Measurements from ENCODE around the gene IHH.

IHH gene

DNA sequence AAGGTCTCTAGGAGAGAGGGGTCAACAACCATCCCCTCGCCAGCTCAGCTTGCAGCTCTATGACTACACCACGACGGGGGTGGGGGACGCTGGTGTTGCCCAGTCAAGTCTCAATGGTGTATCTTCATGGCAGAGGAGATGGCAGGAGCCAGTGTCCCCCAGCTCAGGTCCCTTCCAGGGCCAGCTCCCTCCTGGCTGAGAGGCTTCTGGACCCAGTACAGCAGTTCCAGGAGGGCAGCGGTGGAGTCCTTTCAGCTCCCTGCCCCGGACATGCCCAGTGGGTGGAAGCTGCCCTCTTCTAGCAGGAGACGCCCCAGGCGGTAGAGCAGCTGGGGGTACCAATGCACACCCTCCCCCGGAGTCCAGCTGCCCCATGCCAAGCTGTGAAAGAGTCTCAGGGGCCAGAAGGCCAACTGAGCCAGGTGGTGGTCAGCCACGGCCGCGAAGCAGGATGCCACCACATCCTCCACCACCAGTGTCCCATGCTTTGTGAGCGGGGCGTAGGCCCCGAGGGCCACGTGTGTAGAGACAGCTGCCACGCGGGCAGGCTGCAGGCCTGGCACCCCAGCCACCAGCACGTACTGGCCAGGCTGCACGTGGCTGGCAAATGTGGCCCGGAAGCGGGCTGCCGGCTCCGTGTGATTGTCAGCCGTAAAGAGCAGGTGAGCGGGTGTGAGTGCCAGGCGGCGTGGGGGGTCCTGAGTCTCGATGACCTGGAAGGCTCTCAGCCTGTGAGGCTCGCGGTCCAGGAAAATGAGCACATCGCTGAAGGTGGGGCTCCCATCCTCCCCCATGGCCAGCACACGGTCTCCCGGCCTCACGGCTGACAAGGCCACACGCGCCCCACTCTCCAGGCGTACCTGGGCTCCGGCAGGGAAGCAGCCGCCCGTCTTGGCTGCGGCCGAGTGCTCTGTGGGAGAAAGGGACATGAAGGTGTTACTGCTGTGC lies 5.5 kb downstream of the IHH start:
- in situ Hi-C loops (cut with HindIII; ENCODE audit: low pct_ligation_motif_present, low pct_unique_long_range_greater_than_20kb, low sequenced_read_pairs), result no loop called here
- no peak for DNase-seq

DNA sequence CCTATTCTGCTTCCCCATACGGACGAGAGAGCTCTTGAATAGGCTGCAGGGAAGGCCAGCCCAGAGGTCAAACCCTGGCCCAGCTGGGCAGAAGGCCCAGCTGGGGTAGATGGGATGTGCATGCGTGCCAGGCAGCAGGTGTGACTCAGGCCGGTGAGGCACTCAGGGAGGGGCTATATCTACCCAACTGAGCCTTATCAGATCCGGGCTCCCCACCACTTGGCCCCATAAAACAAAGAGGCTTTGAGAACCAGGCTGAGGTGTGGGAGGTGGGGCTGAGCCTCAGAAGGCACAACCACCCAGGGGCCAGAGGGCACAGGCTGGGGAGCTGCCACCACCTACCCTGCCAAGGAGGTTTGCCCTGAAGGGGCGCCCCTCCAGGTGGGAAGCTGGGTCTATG lies 11.4 kb downstream of the IHH start:
- in situ Hi-C loops (cut with HindIII; ENCODE audit: low pct_ligation_motif_present, low pct_unique_long_range_greater_than_20kb, low sequenced_read_pairs), result no loop called here
- no peak for DNase-seq

DNA sequence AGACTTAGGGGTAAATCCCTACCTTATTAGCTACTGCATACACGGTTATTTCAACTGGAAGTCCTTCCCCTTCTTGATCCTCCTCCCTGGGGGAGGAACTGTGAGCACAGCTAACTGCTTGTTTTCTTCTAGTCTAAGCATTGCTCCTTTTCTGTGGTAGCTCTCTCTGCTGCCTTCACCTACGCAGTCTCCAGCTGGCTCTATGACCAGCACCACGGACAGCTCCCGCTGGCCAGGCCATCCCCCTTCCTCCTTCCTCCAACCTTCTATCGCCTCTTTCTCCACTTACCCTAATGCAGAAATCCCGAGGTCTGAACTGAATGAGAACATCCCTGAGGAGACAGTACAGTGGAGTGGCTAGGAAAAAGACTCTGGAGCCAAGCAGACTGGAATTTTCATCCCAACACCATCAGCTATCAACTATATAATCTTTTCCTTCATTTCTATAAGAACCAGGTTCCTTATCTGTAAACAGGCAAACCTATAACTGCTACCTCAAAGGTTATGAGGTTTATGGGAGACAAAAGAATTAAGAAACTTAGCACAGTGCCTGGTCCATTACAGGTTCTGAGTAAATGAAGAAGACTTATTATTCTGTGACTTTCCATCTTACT lies 14.7 kb downstream of the IHH start:
- in situ Hi-C loops (cut with HindIII; ENCODE audit: low pct_ligation_motif_present, low pct_unique_long_range_greater_than_20kb, low sequenced_read_pairs), result no loop called here
- peak; percentile 60 for DNase-seq

DNA sequence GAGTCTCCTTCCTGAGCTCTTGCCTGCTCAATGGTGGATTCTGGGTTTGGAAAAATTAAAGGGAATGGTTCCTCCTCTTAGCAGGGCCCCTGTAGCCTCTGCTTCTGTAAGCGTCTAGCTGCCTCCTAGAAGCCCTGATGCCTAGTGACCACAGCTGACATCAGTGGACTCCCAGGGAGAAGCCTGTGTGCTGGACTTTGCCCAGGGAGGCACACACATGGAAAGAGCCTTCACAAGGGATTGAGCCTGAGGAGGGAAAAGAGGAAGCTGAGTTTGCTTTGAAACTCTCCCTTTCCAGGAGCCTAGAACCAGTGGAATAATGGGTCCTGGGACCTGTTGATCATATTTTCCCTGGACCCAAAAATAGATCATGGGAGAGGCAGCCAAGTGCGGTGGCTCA lies 18.0 kb downstream of the IHH start:
- in situ Hi-C loops (cut with HindIII; ENCODE audit: low pct_ligation_motif_present, low pct_unique_long_range_greater_than_20kb, low sequenced_read_pairs), result no loop called here
- no peak for DNase-seq

DNA sequence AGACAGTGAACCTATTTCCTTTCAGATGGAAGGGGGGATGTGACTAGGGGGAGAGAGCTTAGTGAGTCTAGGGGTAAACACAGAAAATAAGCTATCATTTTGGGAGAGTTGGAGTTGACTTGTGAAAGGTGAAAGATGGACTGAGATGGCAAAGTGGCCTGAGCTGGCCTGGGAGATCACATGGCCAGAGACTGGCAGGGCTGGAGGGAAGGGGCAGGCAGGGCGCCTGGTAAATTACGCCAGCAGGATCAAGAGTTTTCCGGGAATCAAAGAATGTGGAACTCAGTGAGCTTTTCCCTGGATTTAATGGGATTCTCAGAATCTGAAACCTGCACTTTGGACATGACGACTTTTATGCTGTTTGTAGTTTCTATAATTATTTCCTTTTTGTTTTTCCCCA lies 18.6 kb downstream of the IHH start:
- in situ Hi-C loops (cut with HindIII; ENCODE audit: low pct_ligation_motif_present, low pct_unique_long_range_greater_than_20kb, low sequenced_read_pairs), result no loop called here

DNA sequence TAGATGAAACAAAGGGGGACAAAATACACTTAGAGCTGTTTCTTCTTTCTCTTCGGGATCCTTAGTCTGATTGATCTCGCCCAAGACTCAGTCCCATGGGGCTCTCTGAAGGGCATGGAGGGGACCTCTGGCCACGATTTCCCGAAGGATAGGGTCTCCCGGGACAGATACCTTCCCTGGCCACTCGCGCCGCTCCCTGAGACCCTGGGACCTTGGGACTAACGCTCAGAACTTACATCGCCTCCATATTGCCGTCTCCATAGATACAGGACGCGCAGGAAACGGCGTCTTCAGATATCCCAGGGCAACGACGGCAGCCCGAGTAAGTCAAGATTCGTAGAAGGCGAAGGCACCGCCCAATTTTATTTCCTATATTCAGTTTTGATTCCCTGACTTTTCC lies 19.5 kb downstream of the IHH start, which contains the start of gene CFAP65:
CFAP65 (minus strand) TSS at position 265 of the 400 bp plus-strand sequence. CDS start 2,468 bp downstream, outside the sequence.
- peak; percentile 59 for DNase-seq
- in situ Hi-C loops (cut with HindIII; ENCODE audit: low pct_ligation_motif_present, low pct_unique_long_range_greater_than_20kb, low sequenced_read_pairs), result no loop called here

More for the DNA sequence above, 18.6 kb downstream of the IHH start:
- DNase-seq, result no peak

DNA sequence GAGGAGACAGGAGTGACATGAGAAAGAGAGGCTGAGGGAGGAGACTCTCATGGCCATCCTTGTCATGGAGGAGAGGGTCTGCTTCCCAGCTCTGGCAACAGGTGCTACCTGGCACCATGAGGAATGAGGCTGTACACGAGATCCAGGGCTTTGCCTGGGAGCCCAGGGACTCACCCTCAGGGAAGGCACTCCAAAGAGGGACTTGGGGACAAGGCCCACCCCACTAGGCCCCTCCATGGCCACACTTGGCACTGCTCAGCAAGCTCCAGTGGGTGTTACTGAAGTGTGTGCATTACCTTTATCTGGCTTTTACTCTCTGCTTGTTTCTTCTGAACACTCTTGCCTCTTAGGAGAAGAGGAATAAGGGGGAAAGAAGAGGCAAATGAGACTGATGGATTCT lies 22.1 kb downstream of the IHH start:
- in situ Hi-C loops (cut with HindIII; ENCODE audit: low pct_ligation_motif_present, low pct_unique_long_range_greater_than_20kb, low sequenced_read_pairs), result no loop called here
- no peak for DNase-seq

DNA sequence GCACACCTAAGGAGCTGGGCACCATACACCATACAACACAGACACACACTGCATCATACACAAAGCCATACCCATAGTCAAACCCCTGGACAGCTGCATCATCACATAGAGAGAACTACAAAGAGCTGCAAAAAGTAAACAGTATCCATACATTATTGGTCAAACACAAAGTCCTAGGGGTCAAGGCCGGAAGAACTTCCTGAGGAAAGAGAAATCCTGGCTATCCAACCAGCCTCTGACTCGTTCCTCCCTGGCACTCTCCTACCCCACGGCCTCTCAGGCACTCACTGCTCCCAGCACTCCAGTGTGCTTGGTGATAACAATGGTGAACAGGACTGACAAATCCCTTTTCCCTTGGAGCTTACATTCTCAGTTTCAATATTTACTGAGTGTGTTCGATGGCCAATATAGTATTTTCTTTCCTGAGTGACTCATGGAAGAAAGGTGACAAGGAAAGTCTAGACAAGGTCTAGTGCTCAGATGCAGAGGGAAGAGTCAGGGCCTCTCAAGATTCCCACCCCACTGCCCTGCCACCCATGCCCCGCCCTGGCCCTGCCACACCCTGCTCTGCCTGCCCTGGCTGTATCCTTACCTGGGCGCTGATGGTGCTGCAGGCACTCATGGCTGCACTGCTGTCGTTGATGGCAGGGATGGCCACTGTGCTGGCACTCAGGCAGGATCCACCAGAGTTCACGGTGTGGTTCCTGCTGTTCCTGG lies 22.8 kb downstream of the IHH start:
- in situ Hi-C loops (cut with HindIII; ENCODE audit: low pct_ligation_motif_present, low pct_unique_long_range_greater_than_20kb, low sequenced_read_pairs), result no loop called here
- DNase-seq, result no peak

DNA sequence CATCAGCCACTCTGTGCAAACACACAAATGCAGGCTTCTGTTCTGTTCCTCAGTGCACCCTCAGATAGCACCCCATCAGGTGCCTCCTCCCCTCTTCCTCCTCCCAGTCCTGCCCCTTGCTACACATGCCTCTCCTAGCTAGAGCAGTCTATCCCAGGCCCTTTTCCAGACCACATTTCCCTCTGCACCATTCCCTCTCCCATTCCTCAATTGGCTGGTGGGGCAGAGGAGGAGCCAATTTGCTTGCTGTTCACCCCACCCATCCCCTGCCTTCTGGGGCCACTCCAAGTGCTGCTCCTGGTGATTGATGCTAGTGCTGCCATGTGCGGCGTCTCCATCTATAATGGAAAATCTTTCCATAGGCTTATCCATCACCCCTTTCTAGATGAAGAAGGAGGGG lies 24.8 kb downstream of the IHH start:
- in situ Hi-C loops (cut with HindIII; ENCODE audit: low pct_ligation_motif_present, low pct_unique_long_range_greater_than_20kb, low sequenced_read_pairs), result no loop called here
- DNase-seq, result no peak

DNA sequence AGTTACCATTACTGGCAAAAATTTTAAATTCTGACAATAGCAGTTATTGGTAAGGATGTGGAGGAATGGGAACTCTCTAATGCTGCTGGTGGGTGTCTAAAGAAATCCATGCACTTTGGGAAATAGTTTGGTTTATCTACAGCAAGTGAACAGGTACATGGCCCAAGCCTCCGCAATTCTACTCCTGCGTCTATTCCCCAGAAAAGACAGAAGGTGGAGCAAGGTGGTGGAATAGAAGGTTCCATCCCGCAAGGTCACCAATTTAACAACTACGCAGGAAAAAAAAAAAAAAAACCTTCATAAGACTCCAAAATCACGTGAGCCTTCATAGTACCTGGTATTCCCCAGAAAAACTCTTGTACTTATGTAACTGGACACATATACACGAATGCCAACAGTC lies 25.9 kb downstream of the IHH start:
- in situ Hi-C loops (cut with HindIII; ENCODE audit: low pct_ligation_motif_present, low pct_unique_long_range_greater_than_20kb, low sequenced_read_pairs), result no loop called here
- DNase-seq, result no peak

DNA sequence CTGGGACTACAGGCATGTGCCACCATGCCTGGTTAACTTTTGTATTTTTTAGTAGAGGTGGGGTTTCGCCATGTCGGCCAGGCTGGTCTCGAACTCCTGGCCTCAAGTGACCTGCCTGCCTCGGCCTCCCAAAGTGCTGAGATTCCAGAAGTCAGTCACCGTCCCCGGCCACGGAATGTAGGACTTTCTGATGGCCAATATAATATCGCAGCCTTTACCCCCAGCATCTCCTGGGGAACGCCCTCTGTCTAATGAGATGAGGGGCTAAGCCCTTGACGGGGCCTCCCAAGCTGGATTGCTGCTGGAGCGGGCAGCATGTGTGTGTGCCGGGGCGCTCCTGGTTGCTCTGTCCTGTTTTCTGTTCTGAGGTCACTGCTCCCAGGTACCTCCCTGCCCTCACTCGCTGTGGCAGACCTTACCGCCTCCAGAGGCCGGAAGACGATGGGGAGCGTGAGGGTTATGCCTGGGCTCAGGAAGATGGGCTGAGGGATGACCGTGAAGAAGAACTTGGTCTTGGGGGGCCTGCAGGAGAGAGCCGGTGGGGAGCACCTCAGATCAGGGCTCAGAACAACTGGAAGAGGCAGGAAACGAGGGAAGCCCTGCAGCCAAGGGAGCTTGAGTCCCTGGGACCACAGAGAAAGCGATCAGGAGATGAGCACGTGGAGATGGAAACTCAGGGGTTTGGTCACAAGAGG lies 28.5 kb downstream of the IHH start:
- in situ Hi-C loops (cut with HindIII; ENCODE audit: low pct_ligation_motif_present, low pct_unique_long_range_greater_than_20kb, low sequenced_read_pairs), result no loop called here
- DNase-seq, result no peak

DNA sequence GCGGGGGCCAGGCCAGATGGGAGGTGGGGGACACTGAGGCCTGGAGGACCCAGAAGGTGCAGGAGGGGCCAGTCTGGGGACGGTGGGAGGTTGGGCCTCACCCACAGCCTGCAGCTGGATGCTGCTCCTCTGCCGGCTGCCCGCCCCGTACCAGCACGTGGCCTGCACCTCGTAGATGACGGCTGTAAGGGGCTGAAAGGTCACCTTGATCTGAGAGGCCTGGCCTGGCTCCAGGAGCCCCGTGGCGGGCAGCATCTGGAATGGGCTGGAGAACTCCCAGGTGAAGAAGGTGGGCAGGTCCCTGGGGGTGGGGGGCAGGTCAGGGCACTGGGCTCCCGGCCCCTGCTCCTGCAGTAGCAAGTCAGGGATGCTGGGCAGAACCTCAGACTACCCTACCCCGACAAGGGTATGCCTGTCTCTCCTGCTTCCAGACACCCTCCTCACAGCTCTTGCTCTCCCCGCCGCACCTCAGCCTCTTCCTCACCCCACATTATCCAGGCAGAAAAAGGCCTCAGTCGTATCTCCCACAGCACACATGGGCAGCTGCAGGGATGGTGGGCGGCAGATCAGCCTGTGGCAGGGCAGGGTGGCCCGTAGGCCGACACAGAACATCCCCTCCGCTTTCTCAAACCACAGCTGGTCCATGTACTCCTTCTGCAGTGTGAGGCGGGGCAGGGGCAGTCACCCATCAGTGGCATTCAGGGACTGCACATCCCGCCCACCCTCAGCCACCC lies 29.5 kb downstream of the IHH start:
- no peak for DNase-seq
- in situ Hi-C loops (cut with HindIII; ENCODE audit: low pct_ligation_motif_present, low pct_unique_long_range_greater_than_20kb, low sequenced_read_pairs), result no loop called here

DNA sequence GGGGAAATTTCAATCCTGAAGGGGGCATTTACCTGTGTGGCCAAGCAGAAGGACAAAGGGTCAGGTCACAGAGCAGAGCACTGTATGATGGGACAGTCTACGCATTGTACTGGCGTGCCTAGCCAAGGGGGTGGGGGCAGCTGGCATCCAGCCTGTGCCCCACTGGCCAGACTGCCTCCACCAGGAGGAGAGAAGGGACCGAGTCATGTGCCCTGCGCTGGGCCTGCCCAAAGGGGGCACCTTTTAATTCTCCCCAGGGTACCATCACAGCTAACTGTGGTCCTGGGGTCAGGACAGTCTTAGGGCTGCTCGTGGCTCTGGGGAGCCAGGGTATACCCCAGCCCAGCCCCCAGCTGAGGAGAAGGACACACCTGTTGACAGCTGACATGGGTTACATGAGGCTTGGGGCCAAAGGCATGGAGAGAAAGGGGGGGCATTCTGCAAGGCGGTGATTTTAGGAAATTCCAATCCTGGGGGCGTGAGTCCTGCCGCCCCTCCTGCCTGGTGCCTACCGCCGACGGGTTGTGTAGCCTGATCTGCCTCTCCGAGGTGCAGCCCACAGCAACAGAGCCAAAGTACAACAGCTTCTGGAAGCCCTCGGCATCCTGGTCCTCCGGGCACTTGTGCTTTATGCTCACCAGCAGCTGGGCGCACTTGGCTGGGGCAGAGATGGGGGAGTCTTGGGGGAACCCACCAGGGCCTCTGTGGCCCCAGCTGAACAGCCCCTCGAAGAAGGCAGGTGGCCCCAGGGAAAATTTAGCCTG lies 30.4 kb downstream of the IHH start:
- in situ Hi-C loops (cut with HindIII; ENCODE audit: low pct_ligation_motif_present, low pct_unique_long_range_greater_than_20kb, low sequenced_read_pairs), result no loop called here
- no peak for DNase-seq

DNA sequence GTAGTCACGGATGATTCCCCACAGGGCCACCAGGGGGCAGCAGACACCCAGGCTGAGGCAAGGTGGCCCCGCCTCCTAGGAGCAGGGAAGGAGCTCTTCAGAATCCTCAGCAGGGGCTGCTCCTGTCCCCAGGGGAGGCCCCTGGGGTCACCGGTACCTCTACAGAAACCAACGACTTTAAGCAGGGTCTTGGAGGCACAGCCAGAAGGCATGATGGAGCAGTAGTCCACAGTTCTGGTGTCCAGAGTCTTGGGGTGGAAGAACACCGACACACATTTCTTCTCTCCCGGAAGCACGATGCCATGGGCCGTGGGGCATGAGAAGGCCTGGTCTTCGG lies 30.9 kb downstream of the IHH start:
- in situ Hi-C loops (cut with HindIII; ENCODE audit: low pct_ligation_motif_present, low pct_unique_long_range_greater_than_20kb, low sequenced_read_pairs), result no loop called here

DNA sequence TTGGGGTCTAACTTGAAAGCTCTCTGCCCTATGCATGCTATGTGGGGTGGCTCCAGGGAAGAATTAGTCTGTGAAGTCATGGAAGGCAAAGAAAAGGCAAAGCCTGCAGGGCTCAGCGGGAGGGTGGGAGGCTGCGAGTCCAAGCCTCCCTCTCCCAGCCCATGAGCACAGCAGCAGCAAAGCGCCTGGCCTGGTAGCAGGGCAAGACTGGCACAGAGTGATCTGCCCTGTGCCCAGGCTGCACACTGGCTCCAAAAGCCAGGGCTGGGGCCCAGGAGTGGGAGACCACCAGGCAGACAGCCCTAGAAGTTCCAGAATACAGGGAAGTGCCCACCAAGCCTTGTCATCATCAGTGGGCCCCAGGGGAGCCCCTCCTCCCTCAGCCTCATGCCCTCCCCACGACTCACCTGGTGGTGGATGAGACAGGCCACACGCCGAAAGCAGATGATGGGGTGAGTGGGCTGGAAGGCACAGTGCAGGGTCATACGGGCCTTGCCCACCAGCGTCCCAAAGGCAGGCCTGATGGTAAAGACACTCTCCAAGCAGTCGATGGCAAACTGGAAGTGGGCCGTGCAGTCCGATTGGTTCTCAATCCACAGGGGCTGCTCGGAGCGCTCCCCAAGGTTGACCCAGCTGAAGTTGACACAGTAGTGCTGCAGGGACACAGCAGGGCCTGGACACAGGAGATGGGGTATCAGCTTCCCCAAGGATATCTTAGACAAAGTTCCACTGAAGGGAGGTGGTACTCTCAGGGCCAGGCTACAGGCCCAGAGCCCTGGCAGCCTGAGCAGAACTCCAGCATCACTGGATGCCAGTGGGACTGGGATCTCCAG lies 31.5 kb downstream of the IHH start:
- in situ Hi-C loops (cut with HindIII; ENCODE audit: low pct_ligation_motif_present, low pct_unique_long_range_greater_than_20kb, low sequenced_read_pairs), result no loop called here
- DNase-seq, result no peak

More for the DNA sequence above, 30.9 kb downstream of the IHH start:
- peak; percentile 81 for DNase-seq

DNA sequence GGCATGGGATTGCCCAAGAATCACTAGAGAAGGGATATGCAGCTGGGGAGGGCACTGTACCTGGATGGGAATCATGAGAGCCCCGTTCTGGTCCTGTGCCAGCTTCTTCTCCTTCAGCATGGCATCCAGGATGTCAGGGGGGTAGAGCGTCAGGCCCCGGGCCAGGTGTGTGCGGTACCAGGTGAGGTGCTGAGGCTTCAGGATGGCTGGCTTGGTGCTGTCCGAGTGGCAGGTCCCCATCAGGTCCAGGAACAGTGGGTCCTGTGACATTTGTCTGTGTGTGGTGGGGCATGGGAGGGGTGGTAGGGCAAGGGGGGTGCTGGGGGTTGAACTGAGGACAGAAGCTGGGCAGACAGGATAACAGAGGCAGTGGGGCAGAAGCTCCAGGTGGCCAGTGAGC lies 32.6 kb downstream of the IHH start:
- in situ Hi-C loops (cut with HindIII; ENCODE audit: low pct_ligation_motif_present, low pct_unique_long_range_greater_than_20kb, low sequenced_read_pairs), result no loop called here

DNA sequence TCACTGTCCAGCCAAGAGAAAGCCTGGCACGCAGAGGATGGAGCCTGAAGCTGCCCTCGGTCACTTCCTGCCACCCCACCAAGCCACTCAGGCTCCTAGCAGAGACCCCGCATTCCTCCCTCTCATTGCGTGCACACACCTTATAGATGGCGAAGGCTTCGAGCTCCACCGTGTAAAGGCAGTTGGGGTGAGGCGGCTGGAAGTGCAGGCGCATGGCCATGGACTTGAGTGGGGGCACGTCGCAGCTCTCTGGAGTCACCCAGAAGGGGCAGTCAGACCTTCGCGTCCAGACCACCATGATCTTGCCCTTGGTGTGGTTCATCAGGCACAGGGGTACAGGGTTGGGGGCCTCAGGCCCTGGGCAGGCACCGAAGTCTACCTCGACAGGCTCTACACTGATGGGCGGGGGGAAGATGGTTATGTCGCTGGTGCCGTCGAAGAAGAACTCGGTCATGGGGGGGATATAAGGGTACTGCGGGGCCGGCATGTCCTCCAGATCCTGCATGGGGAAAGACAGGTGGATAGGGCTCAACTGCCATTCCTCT lies 33.1 kb downstream of the IHH start:
- in situ Hi-C loops (cut with HindIII; ENCODE audit: low pct_ligation_motif_present, low pct_unique_long_range_greater_than_20kb, low sequenced_read_pairs), result no loop called here
- no peak for DNase-seq

More for the DNA sequence above, 32.6 kb downstream of the IHH start:
- no peak for DNase-seq

Measured in ACHN (cell line).